HG02884 (cell line): ENCODE results near the gene BOLA1.
"Not testable (repeated sequence)": the region's sequence is repeated elsewhere in the genome, so short reads cannot be mapped to it uniquely, and the experiment has no call there.

Source experiments
- ATAC-seq: cut with Tn5 transposase; IDR thresholded peaks from one replicate; pipeline ENCODE4 v1.9.1; 2021; ENCODE audit warnings: mild to moderate bottlenecking, moderate library complexity; ENCODE audit not compliant: unreplicated experiment

Gene BOLA1, protein sequence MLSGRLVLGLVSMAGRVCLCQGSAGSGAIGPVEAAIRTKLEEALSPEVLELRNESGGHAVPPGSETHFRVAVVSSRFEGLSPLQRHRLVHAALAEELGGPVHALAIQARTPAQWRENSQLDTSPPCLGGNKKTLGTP

GRCh38 chr1:149899460-149900284 is at the start of gene BOLA1:
TSS of gene BOLA1 (plus strand) at chr1:149899568. CDS start at chr1:149900060, 492 bp downstream.
- ATAC-seq, result peak; percentile 90

DNA sequence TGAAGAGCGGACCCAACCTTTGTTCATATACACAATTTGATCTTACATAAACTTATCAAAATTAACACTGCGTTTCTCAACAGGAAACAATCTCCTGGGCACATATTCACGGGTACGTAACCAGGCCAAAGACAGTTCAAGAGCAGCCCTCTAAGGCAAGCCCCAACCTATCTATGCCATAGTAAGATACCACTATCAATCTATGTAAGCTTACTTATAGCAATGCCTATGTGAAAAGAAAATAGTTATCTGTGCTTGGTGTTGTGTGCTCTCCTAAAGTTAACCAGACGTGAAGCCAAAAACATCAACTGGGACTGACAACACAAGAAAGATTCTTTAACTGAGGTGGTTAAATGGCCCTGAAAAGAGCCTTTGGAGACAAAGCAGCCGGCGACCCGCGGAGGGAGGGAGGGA is 49.4 kb upstream of the BOLA1 start:
- ATAC-seq, result no peak

DNA sequence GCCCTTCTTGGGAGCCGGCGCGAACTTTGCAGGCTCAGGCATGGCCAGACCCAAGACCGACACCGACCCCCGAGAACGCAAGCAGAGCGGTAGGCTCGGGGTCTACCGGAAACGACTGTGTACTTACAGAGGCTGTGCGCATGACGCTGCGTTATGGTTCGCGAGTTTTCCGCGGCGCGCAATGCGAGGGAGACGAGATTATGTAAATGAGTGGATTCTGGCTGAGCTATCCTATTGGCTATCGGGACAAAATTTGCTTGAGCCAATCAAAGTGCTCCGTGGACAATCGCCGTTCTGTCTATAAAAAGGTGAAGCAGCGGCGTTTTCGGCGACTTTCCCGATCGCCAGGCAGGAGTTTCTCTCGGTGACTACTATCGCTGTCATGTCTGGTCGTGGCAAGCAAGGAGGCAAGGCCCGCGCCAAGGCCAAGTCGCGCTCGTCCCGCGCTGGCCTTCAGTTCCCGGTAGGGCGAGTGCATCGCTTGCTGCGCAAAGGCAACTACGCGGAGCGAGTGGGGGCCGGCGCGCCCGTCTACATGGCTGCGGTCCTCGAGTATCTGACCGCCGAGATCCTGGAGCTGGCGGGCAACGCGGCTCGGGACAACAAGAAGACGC is 48.5 kb upstream of the BOLA1 start:
- peak; percentile 51 for ATAC-seq

DNA sequence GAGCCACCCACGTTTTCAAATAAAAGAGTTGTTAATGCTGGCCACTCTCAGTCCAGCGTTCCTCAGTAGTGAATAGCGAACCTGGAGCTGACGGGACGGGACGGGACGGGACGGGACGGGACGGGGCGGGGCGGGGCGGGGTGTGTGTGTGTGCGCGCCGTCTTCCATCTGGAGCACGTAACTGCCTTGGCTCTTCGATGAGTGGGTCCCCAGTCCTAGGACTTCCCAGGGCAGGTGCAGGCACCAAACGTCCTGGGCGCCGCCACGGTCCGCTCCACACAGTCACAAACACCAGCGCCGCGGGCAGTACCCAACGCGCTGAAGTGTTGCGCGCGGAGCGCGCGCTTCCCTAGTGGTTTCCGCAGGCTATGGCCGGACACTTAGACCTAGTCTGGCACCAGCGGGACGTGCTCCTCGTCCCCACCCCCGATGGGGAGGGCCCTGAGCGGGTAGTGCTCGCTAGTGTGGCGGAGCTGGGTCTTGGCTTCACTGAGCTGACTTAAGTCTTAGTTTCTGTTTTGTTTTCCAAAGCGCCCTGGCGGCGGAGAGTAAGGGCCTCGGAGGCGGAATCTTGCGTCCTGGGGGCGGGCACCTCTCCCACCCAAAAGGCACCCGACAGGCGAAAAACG is 47.7 kb upstream of the BOLA1 start:
- peak; percentile 26 for ATAC-seq

GRCh38 chr1:149852263-149852662 is 47.1 kb upstream of the BOLA1 start:
- ATAC-seq, result peak; percentile 18

DNA sequence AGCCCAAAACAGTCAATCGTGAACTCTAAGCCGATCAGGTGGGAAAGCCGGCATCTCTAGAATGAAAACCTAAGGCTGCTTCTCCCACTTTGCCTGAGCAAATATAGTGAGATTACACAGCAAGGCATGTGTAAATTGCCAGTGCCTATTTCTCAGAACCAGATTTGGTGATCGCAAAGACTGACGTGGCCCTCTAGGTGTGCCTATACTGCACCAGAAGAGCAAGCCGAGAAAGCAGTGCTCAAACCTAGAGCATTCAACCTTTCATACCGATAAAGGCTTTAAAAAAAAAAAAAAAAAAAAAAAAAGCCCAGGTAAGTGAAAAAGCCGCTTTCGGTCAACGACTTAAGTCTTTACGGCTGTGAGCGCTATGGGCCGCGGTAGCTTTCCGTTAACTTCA is 39.1 kb upstream of the BOLA1 start:
- peak; percentile 1 for ATAC-seq

GRCh38 chr1:149860684-149861496 is 38.5 kb upstream of the BOLA1 start:
- peak; percentile 66 for ATAC-seq

DNA sequence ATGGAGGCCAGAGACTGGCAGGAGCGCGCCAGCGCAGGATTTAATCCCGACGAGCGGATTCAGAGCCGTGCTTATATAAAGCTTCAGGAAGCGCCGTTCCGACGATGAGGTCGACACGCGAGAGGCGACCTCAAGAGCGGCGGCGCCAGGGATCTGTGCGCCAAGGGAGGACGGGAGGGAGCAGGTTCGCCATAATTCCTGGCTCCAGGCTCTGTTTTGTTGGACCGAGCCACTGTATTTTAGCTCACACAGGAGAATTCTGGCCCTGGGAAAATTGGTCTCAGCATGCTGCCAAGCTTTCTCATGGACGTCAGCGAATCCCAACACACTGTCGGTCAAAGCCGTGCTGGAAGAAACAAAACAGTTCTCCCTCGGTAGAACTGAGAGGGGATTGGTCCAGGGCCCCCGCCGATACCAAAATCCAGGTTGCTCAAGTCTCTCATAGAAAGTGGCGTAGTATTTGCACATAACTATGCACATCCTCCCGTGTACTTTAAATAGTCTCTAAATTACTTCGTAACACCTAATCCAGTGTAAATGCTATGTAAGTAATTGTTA is 37.8 kb upstream of the BOLA1 start:
- ATAC-seq, result not testable (repeated sequence)

GRCh38 chr1:149866887-149867286 is 32.5 kb upstream of the BOLA1 start:
- not testable (repeated sequence) for ATAC-seq

- not testable (repeated sequence) for ATAC-seq
These were observed 26.3 kb upstream of the BOLA1 start for GRCh38 chr1:149873060-149873459.

- no peak for ATAC-seq
These were observed 22.0 kb upstream of the BOLA1 start for GRCh38 chr1:149877211-149877946.

DNA sequence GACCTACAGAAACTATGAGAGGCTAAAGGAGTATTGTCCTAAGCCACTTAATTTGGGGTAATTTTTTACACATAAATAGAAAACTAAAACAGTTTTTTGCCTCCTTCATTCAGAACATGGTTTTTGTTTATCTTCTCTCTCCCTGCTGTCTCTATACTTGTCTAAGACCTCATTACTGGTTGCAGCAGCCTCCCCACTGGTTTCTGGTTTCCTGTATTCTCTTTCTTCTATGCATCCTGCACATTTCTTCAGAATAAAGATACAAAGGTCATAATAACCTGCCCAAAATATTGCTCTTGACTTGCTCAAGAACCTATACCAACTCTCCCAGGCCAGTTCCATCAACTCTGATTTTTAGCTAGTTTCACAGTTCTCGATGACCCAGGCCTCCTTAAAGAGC is 19.8 kb upstream of the BOLA1 start:
- no peak for ATAC-seq

GRCh38 chr1:149881876-149882275 is 17.5 kb upstream of the BOLA1 start:
- ATAC-seq, result no peak

GRCh38 chr1:149883598-149884247 is 15.6 kb upstream of the BOLA1 start:
- ATAC-seq, result no peak

GRCh38 chr1:149884433-149885338 is 14.7 kb upstream of the BOLA1 start:
- no peak for ATAC-seq

DNA sequence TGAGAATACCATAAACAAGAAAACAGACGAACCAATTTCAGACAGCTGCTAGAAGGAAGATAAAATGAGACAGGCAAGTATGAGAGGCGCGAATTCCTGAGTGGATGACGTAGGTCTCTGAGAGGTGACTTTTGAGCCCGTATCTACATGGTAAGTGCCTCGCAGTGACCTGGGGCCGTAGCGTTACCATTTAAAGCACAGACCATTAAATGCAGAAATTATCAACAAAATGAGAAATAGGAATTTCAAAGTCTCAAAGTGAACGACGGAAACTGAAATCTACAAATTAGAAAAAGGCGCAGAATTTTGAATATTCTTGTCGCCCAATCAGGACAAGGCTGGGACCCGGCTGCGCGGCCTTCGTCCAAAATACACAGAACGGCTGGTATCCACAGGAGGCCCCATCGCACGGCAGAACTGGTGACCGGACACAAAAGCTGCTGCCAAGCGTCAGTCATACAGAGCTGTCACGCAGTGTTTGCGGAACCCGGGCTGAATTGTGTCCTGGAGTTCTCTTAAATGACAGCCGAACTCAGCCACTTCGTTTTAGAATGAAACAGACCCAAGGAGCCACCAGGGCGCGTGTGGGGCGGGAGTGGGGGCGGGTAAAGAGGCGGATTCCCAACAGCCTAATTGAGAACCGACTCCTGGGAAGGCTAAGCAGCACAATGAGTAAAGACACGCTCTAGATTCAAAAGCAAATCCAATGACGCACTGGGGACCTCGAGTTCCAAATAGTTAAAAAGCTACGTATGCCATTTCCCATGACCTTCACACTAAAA is 13.8 kb upstream of the BOLA1 start:
- no peak for ATAC-seq

GRCh38 chr1:149886121-149886395 is 13.3 kb upstream of the BOLA1 start:
- ATAC-seq, result not testable (repeated sequence)
